NCI-H1092 treated with DMSO at 0.1 percent for 48 hours (cell line): ENCODE data around the gene FHIT.

ENCODE experiments used
- DNase-seq: peaks from one replicate; lab custom pipeline; 2025; lab: John Stamatoyannopoulos, UW

Gene FHIT

DNA sequence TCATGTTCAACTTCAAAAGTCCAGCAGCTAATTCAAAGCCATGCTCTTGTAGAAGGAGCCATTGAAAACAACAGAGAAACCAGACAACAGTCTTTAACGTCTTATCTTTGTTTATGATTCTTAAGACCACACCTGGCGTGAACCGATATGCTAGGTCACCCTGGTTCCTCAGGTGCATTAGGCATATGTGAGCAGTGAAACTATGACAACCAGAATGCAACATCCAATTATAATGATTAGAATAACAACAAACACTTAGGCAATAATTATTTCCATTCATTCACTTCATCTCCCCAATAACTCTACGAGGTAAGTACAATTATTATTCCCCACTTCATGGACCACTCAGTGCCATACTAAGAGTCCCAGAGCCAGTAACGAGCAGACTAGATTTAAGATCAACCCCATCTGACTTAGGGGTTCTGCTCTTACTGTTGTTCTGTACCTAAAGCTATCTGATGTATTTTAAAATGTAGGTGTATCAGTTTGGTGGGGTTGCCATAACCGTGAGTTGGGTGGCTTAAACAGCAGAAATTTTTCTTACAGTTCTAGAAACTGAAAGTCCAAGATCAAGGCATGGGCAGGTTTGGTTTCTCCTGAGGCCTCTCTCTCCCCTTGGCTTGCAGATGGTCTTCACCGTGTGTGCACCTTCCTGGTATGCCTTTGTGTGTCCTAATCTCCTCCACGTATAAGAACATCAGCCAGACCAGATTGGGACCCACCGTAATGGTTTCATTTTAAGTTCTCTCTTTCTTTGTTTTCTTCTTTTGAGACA is 1203.6 kb downstream of the FHIT start:
- no peak for DNase-seq

DNA sequence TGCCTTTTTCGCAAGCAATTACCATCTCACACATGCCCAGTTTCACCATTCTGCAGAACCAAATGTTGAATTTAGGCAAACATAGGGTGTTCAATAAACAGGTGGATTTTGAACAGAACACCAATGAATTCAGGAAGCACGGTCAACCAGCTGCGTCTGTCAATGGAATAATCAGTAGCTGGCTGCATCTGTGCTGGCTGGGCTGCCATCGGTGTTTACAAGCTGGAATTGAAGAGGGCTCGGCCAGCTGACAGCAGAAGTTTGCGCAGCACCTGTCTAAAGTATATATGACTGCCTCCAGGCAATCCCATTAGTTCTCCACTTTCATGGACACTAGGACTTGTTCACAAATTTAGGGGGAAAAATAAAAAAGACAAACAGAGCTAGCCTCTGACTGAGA is 1205.0 kb downstream of the FHIT start:
- DNase-seq = peak; percentile 88

DNA sequence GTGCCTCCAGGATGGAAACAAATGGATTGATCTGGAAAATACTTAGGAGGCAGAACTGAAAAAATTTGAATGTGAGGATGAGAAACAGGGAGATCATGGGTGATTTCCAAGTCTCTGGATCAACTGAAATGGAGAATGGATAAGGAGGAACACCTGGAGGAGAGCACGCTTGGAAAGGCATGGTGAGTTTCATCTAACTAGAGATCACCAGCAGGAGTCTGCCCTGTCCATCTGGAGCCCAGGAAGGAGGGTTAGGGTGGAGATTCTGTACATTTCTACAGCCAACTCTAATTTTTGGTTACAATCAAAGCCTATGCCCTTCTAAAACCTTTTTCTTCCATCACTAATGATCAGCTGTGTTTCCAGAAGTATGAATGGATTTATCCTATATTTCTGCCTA is 1205.6 kb downstream of the FHIT start:
- peak; percentile 70 for DNase-seq

DNA sequence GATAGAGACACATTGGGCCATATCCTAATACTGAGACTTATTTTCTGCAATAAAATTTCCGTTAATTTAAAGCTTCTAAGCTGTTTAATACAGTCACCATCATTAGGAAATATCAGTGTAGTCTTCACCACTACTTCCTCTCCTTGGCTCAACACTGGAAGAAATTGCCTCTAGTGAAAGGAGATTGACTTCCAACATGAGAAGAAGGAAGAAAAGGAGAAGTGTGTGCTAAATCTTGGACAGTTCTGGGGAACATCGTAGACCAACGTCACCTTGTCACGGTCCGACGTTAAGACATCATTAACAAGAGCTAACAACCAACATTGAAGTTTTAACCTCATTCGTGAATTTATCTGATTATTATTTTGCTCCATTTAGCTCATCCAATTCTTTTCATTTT is 1214.4 kb downstream of the FHIT start:
- DNase-seq = no peak

GRCh38 chr3:60033901-60034453 is 1217.3 kb downstream of the FHIT start:
- DNase-seq = no peak

GRCh38 chr3:60030982-60031381 is 1220.3 kb downstream of the FHIT start:
- DNase-seq = no peak

DNA sequence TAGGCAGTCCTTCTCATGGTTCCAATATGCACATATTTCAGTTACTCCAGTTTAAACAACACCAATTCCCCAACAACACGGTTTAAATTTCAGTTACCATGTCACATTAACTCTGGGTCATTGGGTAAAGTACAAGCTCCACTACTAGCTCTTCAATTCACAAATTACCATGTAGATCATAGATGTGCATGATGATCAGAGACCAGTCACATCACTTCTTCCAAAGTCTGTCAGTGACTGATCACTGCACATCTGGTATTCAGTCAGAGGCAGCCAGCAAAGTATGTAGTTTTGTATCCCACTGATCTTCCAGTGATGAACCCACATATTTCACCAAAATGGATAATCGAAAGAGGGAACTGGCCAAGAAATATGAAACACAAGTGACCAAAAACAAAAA is 1223.0 kb downstream of the FHIT start:
- DNase-seq = no peak

DNA sequence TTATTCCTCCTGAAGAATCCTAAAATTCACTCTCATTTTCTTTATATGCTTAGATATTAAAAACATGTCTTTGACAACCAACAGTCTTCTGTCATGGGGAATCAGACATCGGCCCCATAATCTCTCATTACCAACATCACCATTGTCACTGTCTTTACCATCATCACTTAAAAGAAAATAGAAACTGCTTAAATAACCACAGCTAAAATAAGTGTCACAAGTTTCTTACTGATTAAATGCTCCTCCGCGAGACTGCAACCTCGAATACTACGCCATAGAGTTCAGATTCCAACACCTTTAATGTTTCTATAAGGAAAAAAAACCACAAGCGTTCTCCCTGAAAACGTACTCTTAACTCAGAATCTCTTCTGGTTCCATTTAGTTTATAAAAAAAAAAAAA is 1223.9 kb downstream of the FHIT start:
- DNase-seq = no peak

- no peak for DNase-seq
Measured at GRCh38 chr3:60025096-60026050, 1225.9 kb downstream of the FHIT start.

- no peak for DNase-seq
Measured at GRCh38 chr3:60024400-60024799, 1226.9 kb downstream of the FHIT start.

- DNase-seq = no peak
Measured at GRCh38 chr3:60023189-60023588, 1228.1 kb downstream of the FHIT start.

DNA sequence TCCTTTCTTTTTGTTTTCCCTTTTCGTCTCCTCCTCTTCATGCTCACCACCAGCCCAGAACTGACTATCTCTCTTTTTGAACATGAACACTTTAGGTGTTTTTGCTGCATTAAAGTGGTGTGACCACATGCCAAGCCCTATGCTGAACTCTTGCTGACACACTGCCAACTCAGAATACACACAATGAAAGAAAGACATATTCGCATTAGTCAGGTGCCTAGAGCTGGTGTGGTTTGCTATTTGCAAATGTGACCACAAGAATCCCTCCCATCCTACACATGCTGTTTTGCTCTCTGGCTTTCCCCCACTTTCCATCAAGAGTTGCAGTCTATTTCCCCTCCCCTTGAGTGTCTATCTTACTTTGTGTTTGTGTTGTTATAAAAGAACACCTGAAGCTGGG is 1233.6 kb downstream of the FHIT start:
- no peak for DNase-seq

- peak; percentile 24 for DNase-seq
Measured at GRCh38 chr3:60015032-60015705, 1236.1 kb downstream of the FHIT start.

- DNase-seq = no peak
Measured at GRCh38 chr3:60013241-60013640, 1238.0 kb downstream of the FHIT start.

- no peak for DNase-seq
Measured at GRCh38 chr3:60011218-60011617, 1240.0 kb downstream of the FHIT start.

DNA sequence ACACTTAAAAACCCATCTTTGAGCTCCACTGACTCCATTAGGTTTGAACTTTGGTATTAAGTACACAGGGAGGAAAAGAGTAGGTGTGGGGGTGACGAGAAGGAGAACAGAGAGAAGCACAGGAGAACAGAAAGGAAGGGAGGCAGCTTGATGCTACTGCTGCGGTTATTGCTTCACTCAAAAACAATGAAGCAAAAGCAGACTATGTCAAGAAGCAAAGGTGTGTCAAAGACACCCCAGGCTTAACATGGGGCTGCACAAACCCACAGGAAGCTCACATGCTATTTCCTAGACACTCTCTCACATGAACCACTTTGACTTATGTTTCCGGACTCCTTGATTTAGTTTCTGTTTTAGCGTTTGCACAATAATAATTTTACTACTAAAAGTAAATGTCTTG is 1240.5 kb downstream of the FHIT start:
- DNase-seq = no peak

DNA sequence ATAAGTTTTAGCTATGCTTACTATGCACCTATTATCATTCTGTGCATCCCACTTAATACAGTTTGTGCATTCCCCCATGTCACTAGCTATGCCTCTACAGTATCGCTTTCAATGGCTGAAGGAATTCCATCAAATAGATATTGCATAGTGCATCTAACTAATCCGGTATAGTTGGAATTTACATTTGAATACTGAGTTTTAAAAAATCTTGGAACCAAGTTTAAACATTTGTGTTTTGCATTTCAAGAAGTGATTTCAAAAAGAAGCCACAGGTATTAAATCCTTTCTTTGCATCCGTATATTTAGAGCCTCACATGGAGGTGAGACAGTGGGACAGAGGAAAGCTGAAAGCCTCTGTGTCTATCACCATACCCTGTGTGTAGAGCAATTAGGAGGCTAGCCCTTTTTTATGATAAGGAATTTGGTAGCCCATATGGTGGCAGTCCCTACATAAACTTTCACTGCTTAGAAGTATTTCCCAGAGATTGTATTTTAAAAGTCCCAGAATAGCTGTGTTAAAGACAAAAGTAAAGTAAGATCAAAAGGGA is 1241.2 kb downstream of the FHIT start:
- no peak for DNase-seq

DNA sequence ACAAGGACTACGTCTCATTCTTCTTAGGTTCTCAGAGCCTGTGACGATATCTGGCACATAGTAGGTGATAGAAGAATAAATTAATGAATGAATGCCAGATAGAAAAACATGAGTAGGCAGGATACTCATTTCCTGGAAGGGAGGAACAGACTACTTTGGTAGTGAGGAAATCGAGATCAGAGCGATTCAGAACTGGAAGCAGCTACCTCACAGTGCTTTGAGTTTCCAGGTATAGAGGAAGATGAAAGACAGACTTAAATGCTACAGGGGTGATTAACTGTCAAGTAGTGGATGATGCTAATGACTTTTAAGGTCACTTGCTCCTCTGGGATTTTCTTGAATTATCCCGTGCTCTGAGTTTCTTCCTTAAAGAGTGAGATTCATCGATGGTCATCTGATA is 1249.9 kb downstream of the FHIT start:
- DNase-seq = no peak

DNA sequence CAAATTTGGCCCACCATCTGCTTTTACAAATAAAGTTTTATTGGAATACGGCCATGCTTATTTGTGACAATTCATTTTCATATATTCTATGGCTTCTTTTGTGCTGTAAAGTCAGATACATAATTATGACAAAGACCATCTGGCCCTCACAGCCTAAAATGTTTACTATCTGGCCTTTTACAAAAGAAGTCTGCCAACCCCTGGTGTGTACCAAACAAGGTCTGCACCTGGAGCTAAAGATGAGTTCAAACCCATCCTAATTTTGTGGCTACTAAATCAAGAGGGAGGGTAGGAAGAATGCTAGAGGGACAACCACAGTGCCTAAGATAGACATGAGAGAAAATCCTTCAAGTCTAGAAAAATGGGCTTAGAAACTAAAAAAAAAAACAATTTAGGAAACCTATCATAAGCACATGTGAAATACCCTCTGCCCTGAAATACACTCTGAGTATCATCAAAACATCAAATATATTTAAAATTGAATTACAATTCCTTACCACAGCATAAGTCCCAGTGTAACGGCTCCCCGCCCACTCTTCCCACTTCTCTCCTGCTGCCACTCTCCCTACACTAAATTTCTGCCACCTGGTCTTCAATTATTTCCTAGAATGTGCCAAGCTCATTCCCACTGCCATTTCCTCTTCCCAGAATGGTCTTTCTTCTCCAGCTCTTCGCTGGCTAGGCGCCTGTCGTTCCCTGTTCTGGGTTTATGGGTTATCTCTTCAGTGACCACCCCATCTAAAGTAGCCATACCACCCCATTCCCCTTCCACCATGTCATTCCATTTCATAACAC is 1250.7 kb downstream of the FHIT start:
- peak; percentile 44 for DNase-seq

DNA sequence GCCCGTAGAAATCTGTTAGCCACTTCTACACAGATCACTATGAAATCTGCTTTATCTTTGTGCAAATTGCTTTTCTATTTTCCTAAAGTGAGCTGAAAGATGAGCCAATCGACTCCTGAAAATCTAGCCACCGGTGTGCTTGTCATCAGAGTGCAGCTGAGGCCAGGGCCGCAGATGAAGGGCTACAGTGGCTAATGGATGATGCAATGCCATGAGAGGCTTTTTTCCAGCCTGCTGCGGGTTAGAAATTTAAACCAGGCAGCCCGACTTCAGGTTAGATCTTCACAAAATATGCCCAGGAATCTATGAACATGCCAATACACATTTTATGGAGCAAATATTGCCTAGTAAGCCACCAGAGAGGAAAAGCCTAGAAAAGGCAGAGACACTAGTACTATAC is 1253.2 kb downstream of the FHIT start:
- peak; percentile 15 for DNase-seq

GRCh38 chr3:59997583-59997982 is 1253.7 kb downstream of the FHIT start:
- DNase-seq = no peak
